Measurements from ENCODE around the gene DBX2. TPM values are rescaled to one million over a fixed set of nuclear protein-coding genes. Genes with fewer than 3 reads are reported as not detected.

The DBX2 gene
- total RNA-seq, 1 donor from 2014 or later: not detected

DNA sequence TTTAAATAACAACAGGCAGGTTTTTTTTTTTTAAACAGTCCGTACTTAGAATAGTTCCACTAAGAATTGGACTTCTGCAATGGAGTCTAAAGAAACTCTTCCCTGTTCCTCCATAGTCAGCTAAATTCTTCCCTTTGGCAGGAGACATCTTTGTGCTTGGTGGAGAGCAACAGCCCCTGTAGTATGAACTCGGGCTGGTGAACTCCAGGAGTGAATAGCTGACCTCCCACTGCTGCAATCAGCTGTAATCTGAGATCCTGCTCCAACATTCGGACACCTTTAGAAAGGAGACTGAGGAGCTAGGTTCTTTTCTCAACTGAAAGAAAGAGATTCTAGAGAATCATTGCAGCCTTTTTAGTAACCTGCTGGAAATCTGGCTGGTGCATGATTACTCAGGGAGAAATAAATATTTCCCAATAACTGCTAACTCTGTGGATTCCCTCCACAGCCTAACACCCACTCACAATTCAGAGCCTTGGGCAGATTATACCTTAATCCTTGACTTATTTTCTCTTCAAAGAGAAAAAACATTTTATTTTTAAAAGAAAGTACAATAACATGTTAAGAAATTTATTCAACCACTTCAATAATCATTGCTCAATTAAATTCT, 25.6 kb upstream of the DBX2 start:
- Mint-ChIP-seq H3K4me3 (no peak overlapping the region), H3K27ac (no peak overlapping the region)

DNA sequence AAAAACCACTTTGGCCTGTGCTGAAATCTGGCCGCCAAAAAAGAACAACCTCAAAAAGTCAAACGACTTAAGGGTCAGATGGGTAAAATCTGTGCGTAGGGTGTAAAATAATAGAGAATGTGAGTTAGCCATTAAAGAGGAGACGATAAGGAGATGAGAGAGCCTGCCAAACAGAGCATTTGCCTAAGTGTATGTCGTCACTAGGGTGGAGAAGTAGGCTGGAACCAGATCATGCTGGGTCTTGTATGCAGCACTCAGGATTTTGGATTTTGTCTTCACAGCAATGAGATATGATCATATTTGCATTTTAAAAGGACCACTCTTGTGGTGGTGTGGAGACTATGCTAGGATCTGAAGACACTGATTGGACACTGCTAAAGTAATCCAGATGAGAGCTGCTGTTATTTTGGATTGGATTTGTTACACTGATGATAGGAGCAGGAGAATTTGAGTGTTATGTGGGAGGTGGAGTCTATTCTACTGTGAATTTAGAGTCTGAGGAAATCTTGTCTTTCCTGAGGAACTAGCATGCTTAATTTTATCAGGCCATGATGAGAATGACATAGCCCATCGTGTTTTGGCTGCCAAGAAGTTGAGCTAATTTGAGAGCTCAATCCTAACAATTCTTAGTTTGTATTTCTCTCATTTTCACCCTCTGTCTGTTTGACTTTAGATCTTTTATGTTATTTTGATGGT, 24.8 kb upstream of the DBX2 start:
- Histone ChIP-seq H3K27ac (no peak overlapping the region), H3K27me3 (no peaks in the 10 kb centered on the region), H4K20me1 (ENCODE audit: low read depth) (no peaks in the 10 kb centered on the region), H3K4me3 (no peak overlapping the region), H3K4me1 (peaks cover 43% of the 10 kb centered on the region), H3K79me2 (ENCODE audit: low read depth) (no peaks in the 10 kb centered on the region), H2AFZ (replicated peaks) (no peak overlapping the region), H3K9ac (no peak overlapping the region), H3K9me3 (ENCODE audit: low read depth) (no peaks in the 10 kb centered on the region), H3K4me2 (peak overlapping the region; percentile 58), H3F3A (ENCODE audit: low read depth) (peaks cover 15% of the 10 kb centered on the region), H3K36me3 (no peaks in the 10 kb centered on the region)
- no peak overlapping the region for H3K4me3 Mint-ChIP-seq
- H3K27ac Mint-ChIP-seq: no peak overlapping the region
- DNase-seq (ENCODE audit: low spot score): no peak
- H3K36me3 Mint-ChIP-seq: no peaks in the 10 kb centered on the region
- TF ChIP-seq EZH2 (IDR thresholded peaks at IDR 0.05) (no peak), EZH2phosphoT487 (IDR thresholded peaks at IDR 0.05) (no peak)
- TF ChIP-seq, protein P1, sequence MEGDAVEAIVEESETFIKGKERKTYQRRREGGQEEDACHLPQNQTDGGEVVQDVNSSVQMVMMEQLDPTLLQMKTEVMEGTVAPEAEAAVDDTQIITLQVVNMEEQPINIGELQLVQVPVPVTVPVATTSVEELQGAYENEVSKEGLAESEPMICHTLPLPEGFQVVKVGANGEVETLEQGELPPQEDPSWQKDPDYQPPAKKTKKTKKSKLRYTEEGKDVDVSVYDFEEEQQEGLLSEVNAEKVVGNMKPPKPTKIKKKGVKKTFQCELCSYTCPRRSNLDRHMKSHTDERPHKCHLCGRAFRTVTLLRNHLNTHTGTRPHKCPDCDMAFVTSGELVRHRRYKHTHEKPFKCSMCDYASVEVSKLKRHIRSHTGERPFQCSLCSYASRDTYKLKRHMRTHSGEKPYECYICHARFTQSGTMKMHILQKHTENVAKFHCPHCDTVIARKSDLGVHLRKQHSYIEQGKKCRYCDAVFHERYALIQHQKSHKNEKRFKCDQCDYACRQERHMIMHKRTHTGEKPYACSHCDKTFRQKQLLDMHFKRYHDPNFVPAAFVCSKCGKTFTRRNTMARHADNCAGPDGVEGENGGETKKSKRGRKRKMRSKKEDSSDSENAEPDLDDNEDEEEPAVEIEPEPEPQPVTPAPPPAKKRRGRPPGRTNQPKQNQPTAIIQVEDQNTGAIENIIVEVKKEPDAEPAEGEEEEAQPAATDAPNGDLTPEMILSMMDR (IDR thresholded peaks at IDR 0.05): no peak
- H3K4me1 Mint-ChIP-seq: peaks cover 12% of the 10 kb centered on the region
- no peaks in the 10 kb centered on the region for H3K9me3 Mint-ChIP-seq
- peaks cover 3% of the 10 kb centered on the region for H3K27me3 Mint-ChIP-seq (ENCODE audit: insufficient read depth, low read depth)

More for the DNA sequence above, 25.6 kb upstream of the DBX2 start:
- peak overlapping the region; percentile 58 for H3K4me2 ChIP-seq
- H4K20me1 ChIP-seq (ENCODE audit: low read depth): no peaks in the 10 kb centered on the region
- no peaks in the 10 kb centered on the region for H3K36me3 Mint-ChIP-seq
- H3K79me2 ChIP-seq (ENCODE audit: low read depth): no peaks in the 10 kb centered on the region
- H3K27me3 ChIP-seq: no peaks in the 10 kb centered on the region
- H3K4me3 ChIP-seq: peak overlapping the region; percentile 5
- peak overlapping the region; percentile 61 for H3K27ac ChIP-seq
- peaks cover 2% of the 10 kb centered on the region for H3K9me3 Mint-ChIP-seq
- H3K9ac ChIP-seq: no peak overlapping the region
- H3K4me1 Mint-ChIP-seq: peaks cover 12% of the 10 kb centered on the region
- TF ChIP-seq, protein P1 (IDR thresholded peaks at IDR 0.05): no peak
- TF ChIP-seq EZH2phosphoT487 (IDR thresholded peaks at IDR 0.05) (no peak), EZH2 (IDR thresholded peaks at IDR 0.05) (no peak)
- no peak overlapping the region for H2AFZ ChIP-seq (replicated peaks)
- peaks cover 6% of the 10 kb centered on the region for H3K27me3 Mint-ChIP-seq (ENCODE audit: insufficient read depth, low read depth)
- H3K36me3 ChIP-seq: no peaks in the 10 kb centered on the region
- no peaks in the 10 kb centered on the region for H3K9me3 ChIP-seq (ENCODE audit: low read depth)
- peaks cover 42% of the 10 kb centered on the region for H3K4me1 ChIP-seq
- DNase-seq (ENCODE audit: low spot score): peak; percentile 71
- peaks cover 15% of the 10 kb centered on the region for H3F3A ChIP-seq (ENCODE audit: low read depth)

DNA sequence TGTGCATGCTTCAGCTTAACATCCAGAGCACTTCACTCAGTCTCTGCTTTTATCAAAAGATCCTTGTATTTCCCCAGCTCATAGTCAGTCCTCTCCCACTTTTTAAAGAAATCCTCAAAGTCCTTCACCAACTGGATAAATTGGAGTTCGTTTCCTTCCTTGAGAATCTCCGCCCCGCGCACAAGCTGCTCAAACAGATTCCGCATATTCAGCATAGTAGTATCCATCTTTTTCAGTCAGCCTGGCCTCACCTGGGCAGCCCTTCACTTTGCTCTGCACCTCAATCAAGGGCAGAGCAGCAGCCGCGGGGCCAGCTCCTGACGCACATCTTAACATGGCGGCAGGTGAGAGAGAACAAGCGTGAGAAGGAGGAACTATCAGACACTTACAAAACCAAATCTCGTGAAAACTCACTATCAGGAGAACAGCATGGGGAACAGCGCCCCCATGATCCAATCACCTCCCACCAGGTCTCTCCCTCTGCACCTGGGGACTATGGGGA, 14.3 kb upstream of the DBX2 start:
- Histone ChIP-seq H3K27me3 (no peaks in the 10 kb centered on the region), H4K20me1 (ENCODE audit: low read depth) (no peaks in the 10 kb centered on the region), H3K4me1 (no peaks in the 10 kb centered on the region), H3K4me3 (no peak overlapping the region), H2AFZ (replicated peaks) (no peak overlapping the region), H3K36me3 (no peaks in the 10 kb centered on the region), H3K79me2 (ENCODE audit: low read depth) (no peaks in the 10 kb centered on the region), H3F3A (ENCODE audit: low read depth) (no peaks in the 10 kb centered on the region), H3K4me2 (no peak overlapping the region), H3K27ac (no peak overlapping the region), H3K9me3 (ENCODE audit: low read depth) (no peaks in the 10 kb centered on the region), H3K9ac (no peak overlapping the region)
- DNase-seq (ENCODE audit: low spot score): no peak
- no peaks in the 10 kb centered on the region for H3K4me1 Mint-ChIP-seq
- no peaks in the 10 kb centered on the region for H3K36me3 Mint-ChIP-seq
- no peak overlapping the region for H3K4me3 Mint-ChIP-seq
- peaks cover 16% of the 10 kb centered on the region for H3K9me3 Mint-ChIP-seq
- peaks cover 10% of the 10 kb centered on the region for H3K27me3 Mint-ChIP-seq (ENCODE audit: insufficient read depth, low read depth)
- TF ChIP-seq EZH2 (IDR thresholded peaks at IDR 0.05) (no peak), EZH2phosphoT487 (IDR thresholded peaks at IDR 0.05) (no peak)
- TF ChIP-seq, protein P1 (IDR thresholded peaks at IDR 0.05): no peak
- H3K27ac Mint-ChIP-seq: no peak overlapping the region

Data from neural progenitor cell (in vitro differentiated cells).